OCI-LY7 (cell line): Measurements from ENCODE around the gene CTNNBL1.

Experiments used
- CTCF ChIP-seq: fragments of 200-600 bp; sonication (generic); conservative IDR thresholded peaks from 2 replicates; pipeline ENCODE4 v1.5.1; 2014; ENCODE audit warnings: mild to moderate bottlenecking, antibody characterized with exemption, low read length, moderate library complexity, mixed read lengths
- EZH2phosphoT487 ChIP-seq: fragments of 200-600 bp; sonication (generic); IDR thresholded peaks from 2 replicates; pipeline ENCODE4 v1.6.1; 2018; ENCODE audit warnings: low read depth, borderline replicate concordance, mild to moderate bottlenecking, mixed run types, antibody characterized with exemption, low read length, moderate library complexity, mixed read lengths

GRCh38 chr20:37790900-37791299, 97.1 kb downstream of the CTNNBL1 start:
- no peak for TF ChIP-seq CTCF
- TF ChIP-seq EZH2phosphoT487 = no peak
